Measurements from ENCODE around the gene ENHO. TPM values are rescaled to one million over a fixed set of nuclear protein-coding genes. Genes with fewer than 3 reads are reported as not detected.

ENHO gene
- total and polyA plus RNA-seq, 12 donors = 0.24 to 1.6 (median 0.88) TPM; not detected in 7

DNA sequence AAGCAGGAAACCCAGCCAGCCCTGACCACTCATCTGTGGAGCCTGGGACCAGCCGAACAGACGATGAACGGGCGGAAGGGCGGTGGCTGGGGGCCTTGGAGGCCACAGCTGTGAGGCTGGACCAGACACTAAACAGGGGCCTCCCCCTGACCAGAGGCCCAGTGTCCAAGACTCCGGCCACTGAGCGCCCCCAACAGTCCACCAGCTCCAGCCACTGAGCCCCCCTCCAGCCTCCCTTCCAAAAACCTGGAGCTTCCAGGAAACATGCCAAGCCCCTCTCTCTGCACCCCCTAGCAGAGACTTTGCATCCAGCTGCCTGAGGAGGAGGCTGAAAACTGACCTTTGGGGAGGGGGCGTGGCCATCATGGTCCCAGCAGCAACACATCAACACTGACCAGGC is 43.5 kb upstream of the ENHO start:
- WGBS, 4 donors = 64 to 88% (median 79%) methylated on average over 5 to 8 of the region's 8 CpGs
- TF ChIP-seq CTCF (IDR thresholded peaks at IDR 0.05) (no peak), POLR2A (IDR thresholded peaks at IDR 0.05) (no peak)
- intact Hi-C loops (cut with DNase I) = no loop called here
- H3K9me3 ChIP-seq (replicated peaks in 1 of 3) = no peaks in the 10 kb centered on the region
- no peaks in the 10 kb centered on the region for H3K36me3 ChIP-seq (replicated peaks in 1 of 2)
- no peaks in the 10 kb centered on the region for H3K27me3 ChIP-seq
- H3K4me3 ChIP-seq = no peak overlapping the region
- no peak for DNase-seq
- no peak overlapping the region for H3K27ac ChIP-seq
- H3K4me1 ChIP-seq (replicated peaks in 1 of 2) = no peaks in the 10 kb centered on the region

GRCh38 chr9:34565856-34566255 is 43.1 kb upstream of the ENHO start:
- Histone ChIP-seq H3K9me3 (replicated peaks in 1 of 3) (no peaks in the 10 kb centered on the region), H3K4me1 (replicated peaks in 1 of 2) (no peaks in the 10 kb centered on the region), H3K36me3 (replicated peaks in 1 of 2) (no peaks in the 10 kb centered on the region), H3K27ac (no peak overlapping the region), H3K27me3 (no peaks in the 10 kb centered on the region), H3K4me3 (no peak overlapping the region)
- TF ChIP-seq CTCF (IDR thresholded peaks at IDR 0.05) = no peak
- intact Hi-C loops (cut with DNase I) = no loop called here
- WGBS, 4 donors = 69 to 80% (median 75%) methylated on average over 7 to 8 of the region's 8 CpGs
- DNase-seq = no peak

GRCh38 chr9:34564617-34565016 is 41.8 kb upstream of the ENHO start:
- Histone ChIP-seq H3K4me3 (no peak overlapping the region), H3K36me3 (replicated peaks in 1 of 2) (no peaks in the 10 kb centered on the region), H3K27ac (no peak overlapping the region), H3K27me3 (no peaks in the 10 kb centered on the region), H3K9me3 (replicated peaks in 1 of 3) (no peaks in the 10 kb centered on the region), H3K4me1 (replicated peaks in 1 of 2) (peaks cover 11% of the 10 kb centered on the region in 2 donors)
- no peak for DNase-seq
- WGBS, 4 donors = 79 to 97% (median 89%) methylated on average over 9 to 16 of the region's 16 CpGs
- intact Hi-C loops (cut with DNase I) = no loop called here
- TF ChIP-seq CTCF (IDR thresholded peaks at IDR 0.05) (no peak), POLR2A (IDR thresholded peaks at IDR 0.05) (no peak)

DNA sequence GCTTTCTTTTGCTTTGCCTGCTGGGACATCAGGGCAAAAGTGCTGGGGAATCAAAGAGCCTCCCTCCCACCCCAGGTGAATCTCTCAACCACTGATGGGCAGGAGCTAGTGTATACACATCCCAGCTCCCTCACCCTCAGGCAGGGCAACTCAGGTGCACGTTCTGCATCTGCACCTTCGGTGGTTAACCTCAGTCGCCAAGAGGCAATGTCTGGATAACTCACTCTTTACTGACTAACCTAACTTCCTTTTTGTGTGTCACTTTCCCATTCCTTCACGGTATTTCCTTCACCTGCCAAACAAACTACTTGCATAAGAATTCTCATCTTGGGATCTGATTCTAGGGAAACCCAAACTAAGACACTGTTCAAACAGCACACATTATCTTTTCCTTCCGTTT is 40.5 kb upstream of the ENHO start:
- DNase-seq = no peak
- no peak overlapping the region for H3K4me3 ChIP-seq
- H3K27me3 ChIP-seq = no peaks in the 10 kb centered on the region
- TF ChIP-seq CTCF (IDR thresholded peaks at IDR 0.05) (no peak), POLR2A (IDR thresholded peaks at IDR 0.05) (no peak)
- WGBS, 4 donors = 77 to 88% (median 80%) methylated on average over 5 of the region's 5 CpGs
- no peak overlapping the region for H3K27ac ChIP-seq
- peaks cover 14 to 17% of the 10 kb centered on the region in 2 donors for H3K4me1 ChIP-seq (replicated peaks in 1 of 2)
- H3K36me3 ChIP-seq (replicated peaks in 1 of 2) = no peaks in the 10 kb centered on the region
- intact Hi-C loops (cut with DNase I) = no loop called here
- no peaks in the 10 kb centered on the region for H3K9me3 ChIP-seq (replicated peaks in 1 of 3)

Measured in adrenal gland (tissue), 12 donors.